ENCODE data around the gene HTR7.

DNA sequence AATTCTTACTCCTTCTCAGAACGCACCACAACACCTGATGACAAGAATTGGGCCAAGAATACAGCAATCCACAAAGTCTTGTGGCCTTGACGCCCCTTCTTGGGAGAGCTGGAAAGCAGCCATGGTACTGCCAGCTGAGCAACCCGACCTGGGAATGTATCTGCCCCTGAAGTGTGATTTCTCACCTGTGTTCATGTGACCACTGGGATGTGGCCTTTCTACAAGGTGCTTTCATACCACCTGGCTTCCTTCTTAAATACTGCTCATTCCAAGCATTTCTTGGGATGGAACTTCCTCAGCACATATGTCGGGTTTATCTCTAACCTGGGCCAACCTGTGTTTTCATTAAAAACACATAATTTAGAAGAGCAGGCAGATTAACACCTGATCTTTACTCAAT lies 72.1 kb downstream of the HTR7 start:
- no peak for TF ChIP-seq POLR2A (IDR thresholded peaks at IDR 0.05)
- no peak for TF ChIP-seq POLR2AphosphoS5 (IDR thresholded peaks at IDR 0.05)
